ENCODE data around the gene ZNF384.

- TF ChIP-seq POLR2A (IDR thresholded peaks at IDR 0.05) (no peak), CTCF (IDR thresholded peaks at IDR 0.05 in 8 of 11, conservative IDR thresholded peaks at IDR 0.05 in 3 of 11) (no peak), POLR2AphosphoS5 (IDR thresholded peaks at IDR 0.05) (peak in 2 of 3 donors; percentile 7 to 36)
These were observed 21.5 kb downstream of the ZNF384 start for GRCh38 chr12:6667559-6668210.
